Stimulated activated CD4-positive, alpha-beta T cell treated with anti-CD3 and anti-CD28 coated beads, TNF-alpha, amount 100 ng/mL, for 4 hours (primary cell): ENCODE measurements around the gene ARSG.
A peak's percentile ranks its signal among the peaks of the same experiment; 100 is the strongest.

Experiments
- DNase-seq, 3 experiments: peaks; one replicate each; pipeline ENCODE4 v3.0.0-alpha.2; 2020; ENCODE audit warnings: low read depth in 3 of 3

The ARSG gene

DNA sequence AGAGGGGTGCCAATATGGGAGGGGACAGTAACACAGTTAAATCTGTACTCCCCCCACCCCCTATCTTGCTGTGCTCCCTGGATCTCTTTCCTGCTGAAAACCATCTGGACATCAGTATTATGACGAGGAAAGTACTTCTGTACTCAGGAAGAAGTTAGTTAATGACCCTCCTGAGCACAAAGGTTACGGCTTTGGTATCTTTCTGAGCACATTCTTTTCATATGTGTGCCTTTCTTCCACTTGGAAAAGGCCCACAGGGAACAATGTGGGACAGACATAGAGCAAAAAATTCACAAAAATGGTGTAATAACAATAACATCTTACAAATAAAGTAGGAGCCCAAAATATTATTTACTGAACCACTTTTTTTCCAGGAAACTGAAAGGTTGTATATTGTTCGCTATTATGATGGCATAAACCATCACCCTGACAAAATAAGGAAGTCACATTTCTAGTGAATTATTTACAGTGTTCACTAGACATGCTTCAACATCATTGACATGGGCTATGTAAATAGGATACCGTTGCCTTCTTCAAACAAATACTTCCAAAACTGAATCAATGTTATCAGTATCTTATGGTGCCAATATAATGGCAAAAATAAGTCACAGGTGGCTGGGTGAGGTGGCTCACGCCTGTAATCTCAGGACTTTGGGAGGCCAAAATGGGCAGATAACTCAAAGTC is 160.5 kb downstream of the ARSG start:
- no peak for DNase-seq

DNA sequence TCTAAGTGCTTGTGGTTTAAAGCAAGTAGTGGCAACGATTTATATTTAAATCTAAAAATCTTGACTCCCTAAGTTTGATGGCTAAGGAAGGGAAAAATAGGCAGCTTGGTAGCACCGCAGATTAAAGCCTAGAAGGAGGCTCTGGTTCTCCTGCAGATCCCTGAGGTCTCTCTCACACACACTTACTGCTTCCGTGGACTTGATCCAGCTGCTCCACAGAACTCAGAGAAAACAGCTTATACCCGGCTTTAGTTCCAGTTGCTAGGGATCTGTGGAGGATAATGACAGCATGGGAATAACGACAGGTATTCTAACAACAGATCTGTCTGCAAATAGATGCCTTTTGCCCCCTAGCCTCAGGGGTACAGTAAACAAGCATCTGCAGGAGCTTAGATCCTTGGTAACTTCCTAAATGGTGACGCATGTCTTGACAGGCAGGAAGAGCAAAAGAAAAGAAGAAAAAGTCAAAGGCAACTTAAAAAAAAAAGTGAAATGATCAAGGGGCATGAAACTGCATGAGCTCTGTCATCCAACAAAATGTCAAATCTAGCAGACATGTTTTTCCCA is 161.5 kb downstream of the ARSG start:
- DNase-seq = no peak

DNA sequence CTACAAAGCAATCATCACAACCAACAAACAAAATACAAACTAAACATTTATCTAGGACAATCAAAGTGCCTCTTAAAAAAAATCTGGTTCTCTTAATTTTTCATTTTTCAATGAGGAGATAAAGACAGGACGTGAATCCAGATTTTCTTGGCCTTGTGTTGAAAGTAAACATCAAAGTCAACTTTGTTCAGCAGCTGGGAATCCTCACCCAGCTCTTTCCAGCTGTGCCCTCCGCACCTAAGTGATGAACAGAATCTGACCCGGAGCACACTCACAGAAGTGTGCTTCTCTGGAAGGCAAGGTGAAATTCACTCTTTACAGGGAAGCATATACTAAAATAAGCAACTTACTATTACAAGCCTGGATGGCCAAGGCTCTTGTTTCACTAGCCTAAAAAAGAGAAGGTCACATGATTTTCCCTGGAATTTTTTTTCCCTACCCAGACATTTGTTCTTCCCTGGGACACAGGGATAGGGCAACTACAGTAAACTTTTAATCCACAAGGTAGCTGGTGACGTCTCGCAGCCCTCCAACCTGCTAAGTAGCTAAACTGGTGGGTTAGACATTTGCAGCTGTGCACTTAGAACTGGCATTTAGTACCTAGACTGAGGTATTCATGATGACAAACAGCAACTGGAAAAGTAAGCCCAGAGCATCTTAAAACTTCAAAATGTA is 162.8 kb downstream of the ARSG start:
- no peak for DNase-seq

DNA sequence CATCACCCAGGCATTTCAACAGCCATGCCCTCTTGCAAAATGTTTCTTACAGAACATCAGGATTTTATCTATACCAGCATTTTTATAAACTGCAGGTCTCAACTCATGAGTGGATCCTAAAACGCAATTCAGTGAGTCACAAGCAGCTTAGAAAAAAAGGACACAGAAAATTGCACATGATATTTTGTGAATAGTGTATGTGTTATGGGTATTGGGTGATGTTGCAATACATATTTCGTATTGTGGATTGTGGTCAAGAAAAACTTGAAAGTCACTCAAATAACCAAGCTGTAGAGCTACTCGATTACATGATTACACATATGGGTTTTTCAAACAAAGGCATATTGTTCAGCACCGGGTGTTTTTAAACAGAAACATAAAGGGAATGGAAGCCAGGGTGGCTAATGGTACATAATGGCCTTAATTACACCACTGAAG is 164.6 kb downstream of the ARSG start:
- DNase-seq = no peak

DNA sequence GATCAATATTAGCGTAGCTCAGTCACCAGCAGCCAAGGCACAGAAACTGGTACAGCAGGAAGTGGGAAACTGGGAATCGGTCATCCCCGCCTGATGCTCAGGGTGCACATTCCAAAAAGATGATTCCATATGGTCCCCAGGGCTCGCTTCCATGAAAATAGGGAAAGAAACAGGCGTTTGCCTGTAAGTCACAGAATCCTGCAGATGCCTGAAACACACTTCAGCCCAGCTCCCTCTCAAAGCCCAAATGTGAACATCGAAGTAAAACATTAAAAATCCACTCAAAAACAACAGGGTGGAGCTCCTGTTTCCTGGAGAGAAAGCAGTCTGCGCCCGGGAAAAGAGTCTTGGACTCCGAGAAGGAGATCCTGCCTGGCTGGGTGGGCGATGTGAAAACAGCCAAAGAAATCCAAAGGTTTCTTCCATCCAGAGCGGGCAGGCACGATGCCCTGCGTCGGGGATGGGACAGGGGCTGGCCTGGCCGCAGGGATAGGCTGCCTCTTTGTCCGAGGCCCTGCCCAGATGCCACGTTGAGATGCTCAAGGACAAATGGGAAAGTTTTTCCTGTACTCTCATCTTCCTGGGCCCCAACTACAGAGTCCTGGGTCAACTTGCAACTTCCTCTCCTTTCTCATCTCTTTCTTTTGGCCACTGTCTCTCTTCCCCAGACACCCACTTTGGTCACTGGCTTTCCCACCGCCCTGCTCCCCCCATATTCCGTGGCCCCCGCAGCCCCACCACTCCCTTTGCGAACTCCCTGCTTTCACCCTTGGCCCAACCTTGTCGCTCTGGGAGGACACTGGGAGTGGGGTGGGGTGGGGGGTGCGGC is 165.3 kb downstream of the ARSG start:
- DNase-seq = no peak

DNA sequence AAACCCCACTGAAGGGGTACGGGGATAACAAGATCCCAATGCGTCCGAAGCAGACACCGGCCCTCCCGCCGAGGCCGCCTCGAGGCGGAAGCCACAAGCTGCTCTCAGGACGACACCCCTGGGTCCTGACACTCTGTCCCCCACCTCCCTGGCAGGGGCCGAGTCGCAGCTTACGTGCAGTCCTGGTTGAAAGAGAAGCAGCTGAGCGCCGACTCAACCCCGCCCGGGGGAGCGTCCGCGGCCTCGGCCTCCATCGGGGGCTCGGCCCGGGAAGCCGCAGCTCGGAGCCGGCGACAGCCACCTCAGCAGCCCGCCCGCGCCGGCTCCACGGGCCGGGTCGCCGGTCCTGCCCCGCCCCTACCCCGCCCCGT is 165.9 kb downstream of the ARSG start, which contains the start of gene WIPI1:
Gene WIPI1 (minus strand): TSS at position 329 of the 371 bp plus-strand sequence. CDS start 75 bp downstream, at position 254.
- peak in 1 of 3 experiments; percentile 39 for DNase-seq

DNA sequence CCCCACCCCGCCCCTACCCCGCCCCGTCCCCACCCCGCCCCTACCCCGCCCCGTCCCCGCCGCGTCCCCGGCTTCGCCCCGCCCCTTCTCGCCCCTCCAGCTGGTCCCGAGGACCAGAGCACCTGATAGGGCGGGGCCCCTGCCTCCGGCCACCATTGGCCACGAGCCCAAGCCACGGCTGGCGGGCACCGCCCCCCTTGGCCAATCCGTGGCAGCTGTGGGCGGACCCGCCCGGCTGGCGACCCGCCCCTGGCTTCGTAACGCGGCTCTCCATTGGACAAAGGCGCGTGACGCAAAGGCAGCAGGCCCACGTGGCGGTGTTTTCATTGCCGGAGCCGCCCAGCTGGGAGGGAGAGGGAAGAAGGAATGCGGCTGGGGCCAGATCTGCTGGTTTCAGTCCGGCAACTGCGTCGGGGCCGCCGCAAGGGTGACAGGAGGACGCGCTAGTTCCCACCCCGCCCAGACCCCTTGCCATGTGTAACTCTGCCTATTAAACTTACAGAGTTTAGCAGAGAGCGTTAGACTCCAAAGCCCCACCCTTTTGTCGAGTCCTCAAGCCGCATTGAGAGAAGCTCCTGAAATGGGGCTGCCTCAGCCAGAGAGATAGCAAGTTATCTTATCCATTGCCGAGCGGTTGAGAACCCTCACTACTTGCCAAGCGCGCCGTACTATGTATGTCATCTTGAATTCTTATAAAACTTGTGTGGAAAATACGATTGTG is 166.4 kb downstream of the ARSG start:
- DNase-seq = peak; percentile 93 to 96 (median 96)

DNA sequence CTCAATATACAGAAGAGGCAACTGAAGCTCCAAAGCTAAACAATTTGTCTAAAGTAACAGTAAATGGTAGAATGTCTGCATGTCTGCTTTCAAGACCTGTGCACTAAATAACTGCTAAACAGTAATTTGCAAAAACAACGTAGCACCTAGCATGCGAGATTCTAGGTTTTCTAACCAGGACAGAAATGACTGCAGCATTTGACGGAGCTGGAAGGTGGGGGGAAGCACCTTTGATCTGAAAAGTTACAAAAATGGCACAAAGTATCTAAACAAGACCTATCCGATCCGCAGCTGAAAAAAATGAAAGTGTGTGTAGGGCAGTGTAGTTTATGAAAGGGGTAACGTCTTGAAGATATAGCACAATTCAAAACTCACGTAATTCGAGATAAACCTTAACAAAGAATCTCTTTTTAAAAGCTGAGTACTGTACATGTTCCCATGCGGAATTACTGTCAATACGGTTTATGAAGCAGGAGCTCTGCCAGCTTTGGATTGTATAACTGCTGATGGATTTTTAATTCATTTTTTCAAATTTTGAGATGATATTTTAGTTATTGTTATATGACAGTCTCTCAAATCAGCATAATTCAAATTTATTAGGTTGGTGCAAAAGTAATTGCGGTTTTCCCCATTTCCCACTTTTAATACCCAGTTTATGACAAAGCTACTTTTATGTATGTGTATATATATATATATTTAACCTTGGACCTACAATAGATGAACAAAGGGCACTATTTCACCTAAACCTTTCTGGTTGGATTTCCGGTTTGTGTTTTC is 167.2 kb downstream of the ARSG start:
- no peak for DNase-seq

DNA sequence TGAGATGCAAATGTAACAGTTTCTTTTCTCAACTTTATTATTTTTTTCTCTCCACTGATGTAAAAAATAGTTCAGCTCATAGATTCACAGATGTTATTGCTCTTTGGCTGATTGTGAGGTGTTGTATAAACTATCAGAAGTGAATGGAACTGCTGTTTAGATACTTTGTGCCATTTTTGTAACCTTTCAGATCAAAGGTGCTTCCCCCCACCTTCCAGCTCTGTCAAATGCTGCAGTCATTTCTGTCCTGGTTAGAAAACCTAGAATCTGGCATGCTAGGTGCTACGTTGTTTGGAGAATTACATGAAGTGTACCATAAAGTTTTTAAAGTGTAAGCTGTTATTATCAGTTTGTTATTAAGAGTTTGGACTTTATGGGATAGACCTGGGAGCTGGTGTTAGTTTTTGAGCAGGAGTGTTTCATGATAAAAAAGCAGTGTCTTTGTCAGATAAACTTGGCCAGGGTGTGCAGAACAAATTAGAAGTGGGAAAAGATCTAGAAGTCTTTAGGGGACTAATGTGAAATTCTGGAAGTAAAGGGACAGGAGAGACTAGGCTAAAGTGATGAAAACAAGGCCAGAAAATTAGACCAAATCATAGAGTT is 167.8 kb downstream of the ARSG start:
- no peak for DNase-seq

DNA sequence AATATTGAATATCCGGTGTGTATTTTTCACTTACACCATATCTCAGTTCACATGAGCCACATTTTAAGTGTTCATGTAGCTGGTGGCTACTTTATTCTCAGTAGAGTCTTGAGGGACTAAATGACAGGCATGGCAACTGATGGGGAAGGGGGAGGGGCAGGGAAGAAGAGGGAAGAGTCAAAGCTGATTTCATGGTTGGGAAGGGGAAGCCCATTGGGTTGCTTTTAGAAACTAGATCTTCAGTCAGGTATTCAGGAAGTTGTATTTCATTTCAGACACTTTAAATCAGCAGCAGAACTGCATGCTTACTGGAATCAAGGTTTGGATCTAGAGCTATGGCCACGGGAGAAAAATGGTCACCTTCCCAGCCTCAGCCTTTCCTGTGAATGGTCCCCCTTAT is 168.9 kb downstream of the ARSG start:
- DNase-seq = no peak

DNA sequence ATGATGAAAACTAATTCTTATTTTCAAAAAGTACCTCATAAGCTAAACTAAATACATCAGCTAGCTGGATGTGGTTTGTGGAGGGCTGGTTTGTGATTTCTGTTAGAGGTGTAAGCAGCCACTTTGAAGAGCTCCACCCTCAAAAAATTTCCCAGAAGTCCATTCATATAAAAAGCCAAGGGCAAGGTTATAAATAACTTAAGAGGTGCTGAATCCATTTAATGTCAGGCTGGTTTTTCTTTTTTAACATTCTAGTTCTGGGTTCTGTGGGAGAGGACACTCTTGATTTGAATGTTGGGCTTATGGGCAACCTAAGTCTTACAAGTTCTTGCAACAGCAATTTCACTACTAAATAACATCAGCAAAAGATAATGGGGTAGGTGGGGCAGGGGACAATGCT is 169.4 kb downstream of the ARSG start:
- DNase-seq = no peak

DNA sequence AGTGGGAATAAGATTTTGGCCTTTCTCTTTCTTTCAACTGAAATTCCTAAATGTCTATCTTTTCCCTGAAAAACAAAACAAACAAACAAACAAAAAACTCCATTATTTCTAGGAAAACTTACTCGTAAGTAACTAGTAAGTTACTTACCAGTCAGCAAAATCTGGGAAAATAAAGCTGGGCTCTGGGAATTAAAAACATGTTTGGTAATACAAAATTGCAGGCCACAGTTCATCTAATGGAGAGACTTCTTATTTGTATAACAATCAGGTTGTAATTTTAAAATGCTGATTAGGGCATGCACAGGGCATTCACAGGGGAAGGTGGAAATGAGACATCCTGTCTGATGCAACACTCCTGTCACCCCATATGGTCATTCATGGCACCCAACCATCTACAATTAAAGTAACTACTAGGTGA is 169.8 kb downstream of the ARSG start:
- DNase-seq = no peak

DNA sequence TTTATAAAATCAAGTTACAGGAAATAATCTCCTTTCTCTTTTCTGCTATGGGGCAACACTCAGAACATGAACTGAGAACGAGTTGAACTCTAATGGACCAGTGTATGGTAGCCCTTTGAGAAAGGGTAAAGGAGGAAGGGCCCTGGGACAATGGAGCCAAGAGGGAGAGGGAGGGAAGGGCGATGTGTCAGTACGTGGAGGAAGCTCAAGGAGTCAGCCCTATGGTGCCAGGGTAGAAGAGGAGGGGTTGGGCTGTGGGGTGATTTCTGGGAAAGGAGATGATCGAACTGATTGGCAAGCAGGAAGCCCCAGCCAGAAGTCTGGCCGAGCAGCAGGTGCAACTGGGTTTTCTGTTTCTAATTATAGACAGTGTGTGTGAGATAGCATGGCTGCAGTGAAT is 170.3 kb downstream of the ARSG start:
- peak in 1 of 3 experiments; percentile 18 for DNase-seq

DNA sequence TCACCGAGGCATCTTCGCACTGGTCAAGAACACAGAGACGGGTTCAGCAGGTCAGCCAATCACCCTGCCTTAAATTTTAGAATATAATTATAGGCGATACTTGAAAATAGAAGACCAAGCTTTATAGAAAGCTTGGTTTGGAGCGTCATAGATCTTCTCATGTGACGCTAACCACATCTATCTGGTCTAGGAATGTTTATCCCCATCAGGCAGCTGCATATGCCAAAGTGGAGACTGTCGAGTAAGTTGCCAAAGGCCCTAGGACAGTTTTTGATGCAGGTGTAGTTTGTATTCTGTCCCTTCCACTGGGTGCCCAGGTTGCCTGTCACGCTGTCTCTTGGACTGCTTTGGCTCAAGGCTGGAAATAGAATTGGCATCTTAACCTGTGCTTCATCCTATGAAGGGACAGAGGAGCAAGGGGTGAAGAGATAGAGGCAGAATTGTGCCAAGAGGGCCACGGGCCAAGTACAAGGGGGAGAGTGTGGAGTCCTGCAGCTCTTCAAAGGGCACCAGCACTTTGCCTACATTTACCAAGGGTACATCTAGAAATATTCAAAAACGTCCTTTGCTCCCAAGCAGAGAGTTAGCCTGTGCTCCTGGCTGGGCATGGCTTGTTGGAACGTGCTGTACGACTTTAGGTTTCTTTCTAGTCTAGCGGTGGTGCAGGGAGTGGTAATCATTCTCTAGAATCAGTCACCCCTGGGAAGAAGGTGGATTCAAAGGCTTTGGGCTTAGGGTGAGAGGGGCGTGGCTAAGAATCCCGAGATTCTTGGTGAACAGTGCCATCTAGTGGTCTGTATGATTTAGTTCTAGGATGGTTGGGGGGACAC is 171.3 kb downstream of the ARSG start:
- peak; percentile 35 to 55 (median 38) for DNase-seq

DNA sequence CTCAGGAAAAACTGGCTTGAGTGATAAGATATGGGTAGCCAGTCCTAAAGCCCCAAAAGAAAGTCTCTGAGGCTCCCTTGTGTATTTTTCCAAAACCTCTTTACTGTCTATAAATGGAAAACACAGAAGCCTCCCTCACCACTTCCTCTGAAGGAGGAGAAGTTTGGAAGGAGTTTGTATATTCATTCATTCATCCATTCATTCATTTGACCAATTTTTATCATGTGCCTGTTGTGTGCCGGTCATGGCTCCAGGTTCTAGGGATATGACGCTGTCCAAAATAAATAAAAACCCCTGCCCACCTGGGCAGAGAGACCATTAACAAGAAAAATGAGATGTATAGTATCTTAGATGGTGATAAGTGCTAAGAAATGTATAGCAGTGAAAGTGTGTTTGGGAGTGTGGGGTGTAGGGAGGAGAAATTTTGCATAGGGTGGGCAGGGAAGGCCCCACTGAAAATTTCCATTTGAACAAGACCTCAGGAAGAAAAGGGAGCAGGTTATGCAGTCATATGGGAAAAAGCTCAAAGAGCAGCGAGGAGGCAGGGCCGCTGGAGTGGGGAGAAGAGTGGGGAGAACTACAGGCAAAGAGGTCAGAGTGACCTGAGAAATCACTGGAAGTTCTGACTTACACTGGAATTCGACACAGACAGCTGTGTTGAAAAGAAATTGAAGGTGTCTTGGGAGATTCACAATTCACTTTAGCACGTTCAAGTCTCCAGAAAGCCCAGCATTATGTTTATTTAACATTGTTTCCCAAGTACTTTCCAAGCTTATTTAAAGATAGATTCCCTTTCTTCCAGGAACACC is 172.1 kb downstream of the ARSG start:
- DNase-seq = no peak

DNA sequence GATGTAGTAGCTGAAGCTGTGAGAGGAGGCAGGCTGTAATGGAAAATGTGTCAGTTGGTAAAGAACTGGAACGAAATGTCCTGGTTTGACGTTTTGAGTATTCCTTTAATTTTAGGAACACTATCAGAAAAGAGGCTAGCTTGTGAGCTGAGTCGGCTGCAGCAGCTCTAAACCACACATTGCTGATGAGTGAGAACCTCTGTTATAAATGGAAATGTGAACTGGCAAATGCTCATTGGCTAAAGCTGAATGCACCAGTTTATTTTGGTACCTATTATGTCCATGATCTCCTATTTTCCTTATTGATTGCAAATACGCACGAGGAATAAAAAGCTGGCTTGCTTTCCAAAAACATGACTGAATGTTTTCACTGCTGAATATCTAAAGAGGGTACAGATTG is 177.0 kb downstream of the ARSG start:
- no peak for DNase-seq

DNA sequence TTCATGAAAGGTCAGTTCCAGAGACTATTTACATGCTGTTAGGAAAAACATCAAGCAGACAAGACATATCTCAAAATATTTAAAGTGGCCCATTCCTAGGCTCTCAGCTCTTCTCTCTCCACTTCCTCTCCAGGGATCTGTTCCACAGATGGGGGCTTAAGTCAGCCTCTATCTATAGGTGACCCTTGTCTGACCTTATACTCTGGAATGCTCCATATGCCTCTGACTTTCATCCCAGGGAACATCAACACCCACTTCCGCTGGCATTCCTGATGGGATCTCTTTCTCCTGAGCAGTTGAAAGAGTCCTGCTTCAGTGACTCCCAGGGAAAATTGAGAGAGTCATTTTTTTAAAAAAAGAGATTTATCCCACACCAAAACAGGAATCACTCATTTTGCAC is 177.5 kb downstream of the ARSG start:
- no peak for DNase-seq
